ENCODE measurements around the gene RASSF6.
A peak's percentile ranks its signal among the peaks of the same experiment; 100 is the strongest.
"Not testable (repeated sequence)": the region's sequence is repeated elsewhere in the genome, so short reads cannot be mapped to it uniquely, and the experiment has no call there.

The RASSF6 gene

GRCh38 chr4:73620115-73620792 lies at the start of gene RASSF6:
Gene RASSF6, minus strand, starts transcription at chr4:73620436. Its CDS starts 8,641 bp downstream, at chr4:73611795.
- DNase-seq: peak; percentile 22

- no peak for DNase-seq
Measured at GRCh38 chr4:73669410-73670183, 49.4 kb upstream of the RASSF6 start.

- DNase-seq: no peak
Measured at GRCh38 chr4:73668782-73669201, 48.6 kb upstream of the RASSF6 start.

- DNase-seq: not testable (repeated sequence)
Measured at GRCh38 chr4:73665924-73666323, 45.7 kb upstream of the RASSF6 start.

- no peak for DNase-seq
Measured at GRCh38 chr4:73664470-73664869, 44.2 kb upstream of the RASSF6 start.

GRCh38 chr4:73663576-73663975 lies 43.3 kb upstream of the RASSF6 start:
- DNase-seq: no peak

GRCh38 chr4:73662709-73663546 lies 42.7 kb upstream of the RASSF6 start:
- DNase-seq: no peak

GRCh38 chr4:73661646-73662119 lies 41.4 kb upstream of the RASSF6 start:
- DNase-seq: peak; percentile 4

- no peak for DNase-seq
Measured at GRCh38 chr4:73660808-73661207, 40.6 kb upstream of the RASSF6 start.

GRCh38 chr4:73653695-73654106 lies 33.5 kb upstream of the RASSF6 start:
- DNase-seq: peak; percentile 5

GRCh38 chr4:73650250-73650649 lies 30.0 kb upstream of the RASSF6 start:
- no peak for DNase-seq

- no peak for DNase-seq
Measured at GRCh38 chr4:73648478-73648877, 28.2 kb upstream of the RASSF6 start.

- no peak for DNase-seq
Measured at GRCh38 chr4:73646117-73646516, 25.9 kb upstream of the RASSF6 start.

- DNase-seq: no peak
Measured at GRCh38 chr4:73631565-73632226, 11.5 kb upstream of the RASSF6 start.

- not testable (repeated sequence) for DNase-seq
Measured at GRCh38 chr4:73628834-73629233, 8.6 kb upstream of the RASSF6 start.

- DNase-seq: no peak
Measured at GRCh38 chr4:73621357-73621756, 1.1 kb upstream of the RASSF6 start.

GRCh38 chr4:73619346-73619745 lies 890 bp downstream of the RASSF6 start:
- no peak for DNase-seq

- no peak for DNase-seq
Measured at GRCh38 chr4:73617256-73617655, 3.0 kb downstream of the RASSF6 start.

GRCh38 chr4:73615613-73616012 lies 4.6 kb downstream of the RASSF6 start:
- DNase-seq: no peak

- no peak for DNase-seq
Measured at GRCh38 chr4:73614311-73614867, 5.8 kb downstream of the RASSF6 start.

GRCh38 chr4:73613130-73613529 lies 7.1 kb downstream of the RASSF6 start:
- no peak for DNase-seq

GRCh38 chr4:73612032-73612431 lies 8.2 kb downstream of the RASSF6 start:
- no peak for DNase-seq

Measured in stimulated activated CD4-positive, alpha-beta T cell treated with anti-CD3 and anti-CD28 coated beads, Interleukin-15, amount 100 ng/mL, for 24 hours (primary cell).